Measurements from ENCODE around the gene PPM1J. TPM values are rescaled to one million over a fixed set of nuclear protein-coding genes. Genes with fewer than 3 reads are reported as not detected.

Gene PPM1J
- total RNA-seq, 4 donors from 2014 or later, result 6.6 to 22.1 (median 13.4) TPM

GRCh38 chr1:112672009-112672408, 43.1 kb downstream of the PPM1J start:
- peaks cover 28% of the 10 kb centered on the region for H3K4me1 ChIP-seq
- peaks cover 47% of the 10 kb centered on the region for H3K36me3 ChIP-seq
- 72% methylated on average over 2 of the region's 2 CpGs for WGBS
- DNase-seq (ENCODE audit: low spot score in 2 of 2), result no peak
- TF ChIP-seq POLR2AphosphoS5 (IDR thresholded peaks at IDR 0.05) (no peak), EP300 (IDR thresholded peaks at IDR 0.05) (no peak), CTCF (IDR thresholded peaks at IDR 0.05) (no peak), POLR2A (IDR thresholded peaks at IDR 0.05) (no peak)
- H3K9me3 ChIP-seq, result no peaks in the 10 kb centered on the region
- H3K27ac ChIP-seq, result no peak overlapping the region
- H3K4me3 ChIP-seq, result no peak overlapping the region
- no peaks in the 10 kb centered on the region for H3K27me3 ChIP-seq

GRCh38 chr1:112666946-112667345, 48.2 kb downstream of the PPM1J start:
- no peaks in the 10 kb centered on the region for H3K27me3 ChIP-seq
- peaks cover 85% of the 10 kb centered on the region for H3K36me3 ChIP-seq
- WGBS, result 93% methylated on average over 2 of the region's 2 CpGs
- TF ChIP-seq POLR2A (IDR thresholded peaks at IDR 0.05), result no peak
- TF ChIP-seq CTCF (IDR thresholded peaks at IDR 0.05), result no peak
- no peak for TF ChIP-seq POLR2AphosphoS5 (IDR thresholded peaks at IDR 0.05)
- no peak for TF ChIP-seq EP300 (IDR thresholded peaks at IDR 0.05)
- H3K27ac ChIP-seq, result no peak overlapping the region
- no peaks in the 10 kb centered on the region for H3K9me3 ChIP-seq
- H3K4me3 ChIP-seq, result no peak overlapping the region
- H3K4me1 ChIP-seq, result no peaks in the 10 kb centered on the region
- no peak for DNase-seq (ENCODE audit: low spot score in 2 of 2)

GRCh38 chr1:112665857-112666256, 49.3 kb downstream of the PPM1J start:
- WGBS, result 92% methylated on average over 3 of the region's 3 CpGs
- no peaks in the 10 kb centered on the region for H3K27me3 ChIP-seq
- no peak overlapping the region for H3K4me3 ChIP-seq
- H3K9me3 ChIP-seq, result no peaks in the 10 kb centered on the region
- H3K27ac ChIP-seq, result no peak overlapping the region
- H3K4me1 ChIP-seq, result no peaks in the 10 kb centered on the region
- H3K36me3 ChIP-seq, result peaks cover 84% of the 10 kb centered on the region
- TF ChIP-seq CTCF (IDR thresholded peaks at IDR 0.05), result no peak
- TF ChIP-seq POLR2A (IDR thresholded peaks at IDR 0.05), result no peak
- TF ChIP-seq EP300 (IDR thresholded peaks at IDR 0.05), result no peak
- TF ChIP-seq POLR2AphosphoS5 (IDR thresholded peaks at IDR 0.05), result no peak
- no peak for DNase-seq (ENCODE audit: low spot score in 2 of 2)

Other genes with a start within 250 kb of the PPM1J start
- 10 to 100 TPM; 18.6 to 57.9 (median 38.8) TPM for gene WNT2B, start 206.4 kb downstream of the PPM1J start, total RNA-seq
- gene ST7L, start 96.2 kb downstream of the PPM1J start, total RNA-seq, result 10 to 100 TPM; 16.2 to 40.7 (median 29.4) TPM
- gene CAPZA1, start 95.5 kb downstream of the PPM1J start, total RNA-seq, result 100 to 1,000 TPM; 134 to 218 (median 200) TPM
- gene MOV10, start 40.7 kb downstream of the PPM1J start, total RNA-seq, result 100 to 1,000 TPM in 1 of 4 donors, 10 to 100 TPM in 3; 42.8 to 147 (median 70.1) TPM
- gene RHOC, start 8.2 kb downstream of the PPM1J start, total RNA-seq, result 100 to 1,000 TPM; 138 to 185 (median 153) TPM
- 10 to 100 TPM; 17.0 to 37.2 (median 21.9) TPM for gene SLC16A1, start 240.9 kb upstream of the PPM1J start, total RNA-seq

Measured in suprapubic skin (tissue), 4 donors.